Skeletal muscle cell (primary cell): ENCODE data around the gene SPPL3.

Source experiments
- DNase-seq: peaks from one replicate; pipeline ENCODE4 v3.0.0-alpha.2; 2010; ENCODE audit warnings: low read depth
- H3K4me3 ChIP-seq: 2 replicates; pipeline ENCODE4 v1.5.1; 2011; ENCODE audit warnings: low read depth, mild to moderate bottlenecking, control low read depth, low read length, moderate library complexity

SPPL3 gene

GRCh38 chr12:120719072-120719471 lies 185.1 kb downstream of the SPPL3 start:
- no peak for DNase-seq
- no peak overlapping the region for H3K4me3 ChIP-seq

GRCh38 chr12:120718055-120718454 lies 186.1 kb downstream of the SPPL3 start:
- no peak overlapping the region for H3K4me3 ChIP-seq
- DNase-seq, result no peak

GRCh38 chr12:120713861-120714482 lies 190.2 kb downstream of the SPPL3 start:
- no peak overlapping the region for H3K4me3 ChIP-seq
- peak; percentile 35 for DNase-seq

GRCh38 chr12:120712610-120713009 lies 191.5 kb downstream of the SPPL3 start:
- DNase-seq, result no peak
- H3K4me3 ChIP-seq, result no peak overlapping the region
